Right lobe of liver (tissue), 4 donors: ENCODE results near the gene UBAC2.

Experiments used
- CTCF ChIP-seq, 4 donors: fragments of 200-600 bp in 3 of 4; fragments of 450-650 bp in 1 of 4; IDR thresholded peaks; one replicate each; pipeline versions ENCODE4 v1.5.1 to v1.8.0; 2016 to 2022; ENCODE audit warnings: antibody characterized with exemption in 4 of 4, mild to moderate bottlenecking in 2 of 4
- POLR2A ChIP-seq: fragments of 450-650 bp; IDR thresholded peaks from one replicate; pipeline ENCODE4 v1.6.1; 2017; ENCODE audit warnings: antibody characterized with exemption, mild to moderate bottlenecking
- donor health status: DM: no; HTN: no; CAD: no.
- donor health status: DM: no; HTN: no; CAD: no.
- donor health status: DM: no; HTN: yes; CAD: no.

DNA sequence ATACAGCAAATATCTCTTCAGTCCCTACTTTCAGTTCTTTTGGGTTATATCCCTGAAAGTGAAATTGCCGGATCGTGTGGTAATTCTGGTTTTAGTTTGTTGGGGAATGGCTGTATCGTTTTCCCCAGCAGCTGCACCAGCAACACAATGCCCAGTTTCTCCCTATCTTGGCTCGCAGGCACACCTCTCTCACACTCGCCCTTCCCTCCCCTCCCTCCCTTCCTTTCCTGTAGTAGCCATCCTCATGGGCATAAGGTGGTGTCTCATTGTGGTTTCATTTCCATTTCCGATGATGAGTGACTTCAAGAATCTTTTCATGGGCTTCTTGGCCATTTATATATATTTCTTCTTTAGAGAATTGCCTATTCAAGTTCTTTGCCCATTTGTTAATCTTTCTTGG, 66.2 kb downstream of the UBAC2 start:
- no peak for TF ChIP-seq CTCF (IDR thresholded peaks at IDR 0.05)
- TF ChIP-seq POLR2A = no peak
